HCT116 (cell line): ENCODE measurements around the gene BDH2. TPM values are rescaled to one million over a fixed set of nuclear protein-coding genes. Genes with fewer than 3 reads are reported as not detected.

Source experiments
- ATAC-seq: fragments of 200-7000 bp; cut with Tn5 transposase; 2 replicates; pipeline ENCODE4 v1.9.1; 2020; ENCODE audit warnings: mild to moderate bottlenecking, moderate library complexity
- BruUV-seq: library from RNA; stranded (reverse); fragments of 400-500 nt; replicated peaks from 2 replicates; lab custom pipeline; 2021; lab: Mats Ljungman, UMichigan
- CTCF ChIA-PET: fragments of 300-600 bp; sonication (Branson Sonifier 250); formaldehyde crosslinking; loops from one replicate; lab custom pipeline; 2021; ENCODE audit warnings: antibody characterized with exemption; lab: Charles Lee
- POLR2A ChIA-PET: fragments of 300-600, 350-600 bp; sonication (Branson Sonifier 250); formaldehyde crosslinking; loops from one replicate; lab custom pipeline; 2021; ENCODE audit warnings: antibody characterized with exemption; lab: Charles Lee
- RAD21 ChIA-PET, 2 experiments: fragments of 300-600 bp; sonication (Branson Sonifier 250); formaldehyde crosslinking; loops; one replicate each; lab custom pipeline; 2023; ENCODE audit warnings: low total read pairs in 2 of 2; ENCODE audit not compliant: uncharacterized antibody in 2 of 2, unreplicated experiment in 2 of 2, low non-redundant PET in 1 of 2; lab: Charles Lee
- DNase-seq: peaks from one replicate; pipeline ENCODE4 v3.0.0-alpha.2; 2010; ENCODE audit warnings: low read depth, low spot score
- H2AFZ ChIP-seq: fragments of 200-600 bp; shearing (Covaris generic), sonication (generic); 2 replicates; pipeline ENCODE4 v1.6.1; 2017; ENCODE audit warnings: low read depth, mixed run types, mixed read lengths, antibody characterized with exemption, low read length; ENCODE audit not compliant: poor library complexity, severe bottlenecking
- H3K27ac ChIP-seq: 2 replicates; pipeline ENCODE4 v1.5.1; 2012; ENCODE audit warnings: low read depth, low read length
- H3K27me3 ChIP-seq: fragments of 200-600 bp; sonication (generic); 2 replicates; pipeline ENCODE4 v1.6.1; 2016; ENCODE audit warnings: mixed run types, low read length, mixed read lengths; ENCODE audit not compliant: insufficient read depth
- H3K36me3 ChIP-seq, 2 experiments: fragments of 200-500 bp in 1 of 2; fragments of 200-600 bp in 1 of 2; sonication (Bioruptor generic) in 1 of 2; sonication (generic) in 1 of 2; 2 replicates each; pipeline versions ENCODE4 v1.5.1 to v1.6.1; 2014 to 2016; ENCODE audit warnings: low read length in 2 of 2, inconsistent platforms in 1 of 2, mixed read lengths in 1 of 2, mixed run types in 1 of 2; ENCODE audit not compliant: insufficient read depth in 2 of 2, control insufficient read depth in 1 of 2
- H3K4me1 ChIP-seq, 2 experiments: fragments of 200-600 bp in 1 of 2; sonication (generic) in 1 of 2; 2 replicates each; pipeline versions ENCODE4 v1.5.1 to v1.6.1; 2012 to 2017; ENCODE audit warnings: low read length in 2 of 2, inconsistent platforms in 1 of 2, mild to moderate bottlenecking in 1 of 2, mixed read lengths in 1 of 2, mixed run types in 1 of 2, moderate library complexity in 1 of 2; ENCODE audit not compliant: insufficient read depth in 2 of 2, control insufficient read depth in 1 of 2
- H3K4me2 ChIP-seq: fragments of 200-600 bp; sonication (generic); 2 replicates; pipeline ENCODE4 v1.6.1; 2017; ENCODE audit warnings: mixed run types, low read length, mixed read lengths
- H3K4me3 ChIP-seq, 2 experiments: fragments of 200-600 bp in 1 of 2; sonication (generic) in 1 of 2; replicated peaks in 1 of 2; 2 replicates each; pipeline ENCODE4 v1.5.1; 2011 to 2016; ENCODE audit warnings: low read length in 2 of 2, control low read depth in 1 of 2, low read depth in 1 of 2, mild to moderate bottlenecking in 1 of 2, mixed read lengths in 1 of 2, mixed run types in 1 of 2
- H3K79me2 ChIP-seq: fragments of 200-600 bp; sonication (generic); 2 replicates; pipeline ENCODE4 v1.6.1; 2017; ENCODE audit warnings: mild to moderate bottlenecking, mixed run types, low read length, moderate library complexity, mixed read lengths; ENCODE audit not compliant: insufficient read depth
- H3K9ac ChIP-seq: fragments of 200-600 bp; sonication (generic); 2 replicates; pipeline ENCODE4 v1.6.1; 2016; ENCODE audit warnings: low read length, mixed read lengths
- H3K9me2 ChIP-seq: fragments of 200-600 bp; sonication (generic), shearing (Covaris generic); 2 replicates; pipeline ENCODE4 v1.6.1; 2017; ENCODE audit warnings: mixed run types, mild to moderate bottlenecking, moderate library complexity; ENCODE audit not compliant: insufficient read depth
- H3K9me3 ChIP-seq, 2 experiments: fragments of 200-500 bp in 1 of 2; fragments of 200-600 bp in 1 of 2; sonication (Bioruptor generic) in 1 of 2; sonication (generic) in 1 of 2; 2 replicates each; pipeline ENCODE4 v1.6.1; 2014 to 2017; ENCODE audit warnings: low read length in 2 of 2, mixed read lengths in 2 of 2, inconsistent platforms in 1 of 2, low read depth in 1 of 2, mild to moderate bottlenecking in 1 of 2, mixed run types in 1 of 2, moderate library complexity in 1 of 2; ENCODE audit not compliant: control insufficient read depth in 1 of 2, insufficient read depth in 1 of 2
- H4K20me1 ChIP-seq: fragments of 200-600 bp; sonication (generic), shearing (Covaris generic); 2 replicates; pipeline ENCODE4 v1.6.1; 2017; ENCODE audit warnings: mixed run types, mild to moderate bottlenecking, moderate library complexity; ENCODE audit not compliant: insufficient read depth
- ATF3 ChIP-seq: IDR thresholded peaks from 2 replicates; pipeline ENCODE4 v1.6.1; 2012
- CTCF ChIP-seq, 3 experiments: fragments of 200-600 bp in 1 of 3; sonication (generic) in 1 of 3; IDR thresholded peaks in 2 of 3; conservative IDR thresholded peaks in 1 of 3; 2 replicates each; pipeline ENCODE4 v1.5.1; 2012 to 2017; ENCODE audit warnings: low read depth in 2 of 3, low read length in 2 of 3, antibody characterized with exemption in 1 of 3, borderline replicate concordance in 1 of 3, control low read depth in 1 of 3, mild to moderate bottlenecking in 1 of 3, mixed read lengths in 1 of 3, mixed run types in 1 of 3, moderate library complexity in 1 of 3; ENCODE audit not compliant: insufficient read depth in 1 of 3
- ELF1 ChIP-seq: IDR thresholded peaks from 2 replicates; pipeline ENCODE4 v1.6.1; 2012; ENCODE audit warnings: low read depth, borderline replicate concordance
- EZH2 ChIP-seq: fragments of 200-600 bp; sonication (generic); IDR thresholded peaks from 2 replicates; pipeline ENCODE4 v1.6.1; 2017; ENCODE audit warnings: antibody characterized with exemption, mixed run types
- EZH2phosphoT487 ChIP-seq: fragments of 200-600 bp; IDR thresholded peaks from 2 replicates; pipeline ENCODE4 v1.6.1; 2018; ENCODE audit warnings: antibody characterized with exemption, borderline replicate concordance
- JUND ChIP-seq: IDR thresholded peaks from 2 replicates; pipeline ENCODE4 v1.6.1; 2012
- MAX ChIP-seq: IDR thresholded peaks from 2 replicates; pipeline ENCODE4 v1.6.1; 2012
- POLR2A ChIP-seq: IDR thresholded peaks from 2 replicates; pipeline ENCODE4 v1.7.0; 2011; ENCODE audit warnings: borderline replicate concordance; ENCODE audit not compliant: insufficient read depth, insufficient read length; ENCODE audit errors: extremely low read depth
- POLR2AphosphoS5 ChIP-seq: IDR thresholded peaks from 2 replicates; pipeline ENCODE4 v1.6.1; 2011; ENCODE audit warnings: mild to moderate bottlenecking, low read depth, low read length, moderate library complexity
- RAD21 ChIP-seq: IDR thresholded peaks from 2 replicates; pipeline ENCODE4 v1.6.1; 2012; ENCODE audit warnings: low read depth, mild to moderate bottlenecking
- SIN3A ChIP-seq: IDR thresholded peaks from 2 replicates; pipeline ENCODE4 v1.6.1; 2012; ENCODE audit warnings: low read depth
- SP1 ChIP-seq: IDR thresholded peaks from 2 replicates; pipeline ENCODE4 v1.6.1; 2012; ENCODE audit warnings: low read depth
- SRF ChIP-seq: IDR thresholded peaks from 2 replicates; pipeline ENCODE4 v1.6.1; 2012; ENCODE audit warnings: low read depth
- TCF7L2 ChIP-seq: IDR thresholded peaks from 2 replicates; pipeline ENCODE4 v1.7.0; 2011; ENCODE audit warnings: borderline replicate concordance, inconsistent platforms; ENCODE audit not compliant: insufficient read depth, insufficient read length; ENCODE audit errors: extremely low read depth
- YY1 ChIP-seq: IDR thresholded peaks from 2 replicates; pipeline ENCODE4 v1.6.1; 2011; ENCODE audit warnings: low read length, low read depth, moderate library complexity, mild to moderate bottlenecking; ENCODE audit not compliant: insufficient replicate concordance; ENCODE audit errors: extremely low read depth
- ZNF274 ChIP-seq: fragments of 200-500 bp; sonication (Bioruptor generic); IDR thresholded peaks from 2 replicates; pipeline ENCODE4 v1.6.1; 2014; ENCODE audit warnings: mild to moderate bottlenecking, low read depth, low read length, inconsistent platforms
- intact Hi-C: fragments of 100-400 bp; cut with micrococcal nuclease; formaldehyde crosslinking; loops from 2 replicates; pipeline ENCODE4 v1.10.0; 2022
- total RNA-seq: library from RNA; stranded (reverse); gene quantifications from one replicate; pipeline ENCODE4 v1.2.1, GENCODE V29; 2021; ENCODE audit not compliant: unreplicated experiment

BDH2 gene
- total RNA-seq, 1 experiment from 2014 or later, result 5.0 TPM

- H3K27ac ChIP-seq, result no peak overlapping the region
- no peak for TF ChIP-seq CTCF (IDR thresholded peaks at IDR 0.05 in 2 of 3, conservative IDR thresholded peaks at IDR 0.05 in 1 of 3; ENCODE audit: borderline replicate concordance in 1 of 3, insufficient read depth in 1 of 3, low read depth in 2 of 3, low read length in 2 of 3)
- TF ChIP-seq, all 23 proteins: peak for 0
- ChIA-PET CTCF (no interaction called here), RAD21 (no interaction called here), POLR2A (no interaction called here)
- Histone ChIP-seq H3K79me2 (no peaks in the 10 kb centered on the region), H3K4me1 (no peaks in the 10 kb centered on the region), H3K27me3 (no peaks in the 10 kb centered on the region), H3K9ac (no peak overlapping the region), H2AFZ (no peak overlapping the region), H3K4me3 (no peak overlapping the region), H3K4me2 (no peak overlapping the region), H3K9me3 (no peaks in the 10 kb centered on the region), H3K9me2 (no peaks in the 10 kb centered on the region), H4K20me1 (no peaks in the 10 kb centered on the region), H3K36me3 (peaks cover 3 to 7% of the 10 kb centered on the region in 2 experiments)
- intact Hi-C loops, result no loop called here
- DNase-seq (no peak), ATAC-seq (no peak)
- BruUV-seq, result no TSS peak
Observed at GRCh38 chr4:103123114-103123513, 23.5 kb upstream of the BDH2 start.

- Histone ChIP-seq H3K9me3 (no peaks in the 10 kb centered on the region), H3K4me1 (no peaks in the 10 kb centered on the region), H2AFZ (no peak overlapping the region), H3K27me3 (no peaks in the 10 kb centered on the region), H3K36me3 (peaks cover 10 to 13% of the 10 kb centered on the region in 2 experiments), H3K4me3 (no peak overlapping the region), H4K20me1 (no peaks in the 10 kb centered on the region), H3K79me2 (no peaks in the 10 kb centered on the region), H3K9ac (no peak overlapping the region), H3K4me2 (no peak overlapping the region), H3K27ac (no peak overlapping the region), H3K9me2 (no peaks in the 10 kb centered on the region)
- ChIA-PET POLR2A (no interaction called here), CTCF (no interaction called here), RAD21 (no interaction called here)
- BruUV-seq, result no TSS peak
- DNase-seq, result no peak
- intact Hi-C loops, result no loop called here
- TF ChIP-seq JUND (no peak), TCF7L2 (no peak), SP1 (no peak), RAD21 (no peak), ATF3 (no peak), MAX (no peak), POLR2A (no peak), SRF (no peak), POLR2AphosphoS5 (no peak), YY1 (no peak), ZNF274 (no peak), ELF1 (no peak), EZH2phosphoT487 (no peak), SIN3A (no peak), EZH2 (no peak)
- no peak for ATAC-seq
Observed at GRCh38 chr4:103118166-103118565, 18.5 kb upstream of the BDH2 start.
